HG03135 (cell line): ENCODE data around the gene CRYBA1.
"Not testable (repeated sequence)": the region's sequence is repeated elsewhere in the genome, so short reads cannot be mapped to it uniquely, and the experiment has no call there.

ENCODE experiments used
- ATAC-seq: cut with Tn5 transposase; IDR thresholded peaks from one replicate; pipeline ENCODE4 v1.9.1; 2021; ENCODE audit warnings: mild to moderate bottlenecking, moderate library complexity; ENCODE audit not compliant: unreplicated experiment

CRYBA1 gene

DNA sequence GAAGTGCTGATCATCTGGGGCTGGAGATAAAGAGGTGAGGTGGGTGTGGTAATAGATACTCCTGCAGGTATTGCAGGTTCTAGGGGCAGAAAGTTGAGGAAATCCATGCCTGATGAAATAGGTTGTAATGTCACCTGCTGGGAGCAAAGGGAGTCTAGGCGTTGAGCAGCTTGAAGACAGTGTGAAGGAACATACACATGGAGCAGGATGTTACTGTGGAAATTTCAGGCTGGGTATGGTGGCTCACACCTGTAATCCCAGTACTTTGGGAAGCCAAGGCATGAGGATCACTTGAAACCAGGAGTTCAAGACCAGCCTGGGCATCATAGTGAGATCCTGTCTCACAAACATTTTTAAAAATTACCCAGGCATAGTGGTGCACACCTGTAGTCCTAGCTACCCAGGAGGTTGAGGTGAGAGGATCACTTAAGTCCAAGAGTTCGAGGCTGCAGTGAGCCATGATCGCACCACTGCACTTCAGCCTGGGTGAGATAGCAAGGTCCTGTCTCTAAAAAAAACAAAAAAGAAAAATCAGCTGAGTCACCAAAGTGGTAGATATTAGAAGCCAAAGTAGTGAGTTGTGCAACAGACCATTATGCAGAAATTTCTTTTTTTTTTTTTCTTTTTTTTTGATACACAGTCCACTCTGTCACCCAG lies 9.1 kb upstream of the CRYBA1 start:
- ATAC-seq = no peak

DNA sequence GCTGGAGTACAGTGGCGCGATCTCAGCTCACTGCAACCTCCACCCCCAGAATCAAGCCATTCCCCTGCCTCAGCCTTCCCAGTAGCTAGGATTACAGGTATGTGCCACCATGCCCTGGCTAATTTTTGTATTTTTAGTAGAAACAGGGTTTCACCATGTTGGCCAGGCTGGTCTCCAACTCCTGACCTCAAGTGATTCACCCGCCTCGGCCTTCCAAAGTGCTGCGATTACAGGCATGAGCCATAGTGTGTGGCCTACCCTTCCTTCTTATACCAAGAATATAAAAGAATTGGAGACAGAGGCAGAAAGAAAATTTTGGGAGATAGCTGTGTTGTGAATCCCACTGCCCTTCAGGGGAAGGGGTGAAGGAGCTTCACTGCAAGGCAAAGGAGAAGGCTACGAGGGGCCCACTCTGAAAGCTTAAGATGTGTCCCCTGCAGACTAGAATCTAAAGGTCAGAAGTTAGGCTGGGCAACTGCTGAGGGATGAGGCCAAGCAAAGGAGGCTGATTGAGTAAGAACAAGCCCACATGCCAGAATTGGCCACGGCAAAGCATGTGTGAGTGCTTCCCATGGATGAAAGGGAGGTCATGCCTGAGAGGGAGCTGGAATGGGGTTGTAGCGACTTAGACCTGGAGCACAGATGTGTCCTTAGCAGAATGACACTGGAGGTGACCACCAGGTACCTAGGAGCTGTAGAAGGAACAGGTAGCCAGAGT lies 8.4 kb upstream of the CRYBA1 start:
- no peak for ATAC-seq

DNA sequence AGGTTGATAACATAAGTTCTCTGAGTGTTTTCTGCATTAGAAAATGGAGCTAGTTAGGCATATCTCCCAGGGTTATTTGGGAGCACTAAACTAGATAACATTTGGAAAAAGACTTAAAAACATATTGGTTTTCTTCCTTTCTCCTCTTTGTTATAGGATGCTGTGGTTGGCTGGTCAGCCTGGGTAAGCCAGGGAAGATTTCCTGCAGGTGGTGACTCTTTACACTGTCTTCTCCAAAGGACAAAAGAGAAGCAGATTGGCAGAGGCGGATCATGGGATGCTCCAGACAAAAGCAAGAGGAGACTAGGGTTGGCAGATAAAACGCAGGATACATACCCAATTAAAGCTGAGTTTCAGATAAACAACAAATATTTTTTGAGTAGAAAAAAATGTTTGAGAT lies 6.2 kb upstream of the CRYBA1 start:
- no peak for ATAC-seq

GRCh38 chr17:29240968-29241963 lies 5.4 kb upstream of the CRYBA1 start:
- no peak for ATAC-seq

- ATAC-seq = no peak
Measured at GRCh38 chr17:29242051-29242450, 4.6 kb upstream of the CRYBA1 start.

DNA sequence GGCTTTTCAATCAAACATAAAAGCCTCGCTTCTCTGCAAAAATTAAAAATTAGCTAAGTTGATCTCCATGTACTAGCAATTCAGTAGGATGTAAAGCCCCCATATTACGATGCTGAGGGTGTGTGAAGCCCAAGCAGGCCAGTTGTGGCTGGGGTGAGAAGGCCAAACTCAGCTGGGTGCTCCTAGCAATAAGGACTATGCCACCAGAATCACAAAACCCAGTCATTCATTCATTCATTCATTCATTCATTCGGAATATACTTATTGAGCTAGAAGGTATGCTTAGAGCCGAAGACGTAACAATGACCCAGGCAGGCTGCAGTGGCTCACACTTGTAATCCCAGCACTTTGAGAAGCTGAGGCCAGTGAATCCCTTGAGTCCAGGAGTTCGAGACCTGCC lies 3.9 kb upstream of the CRYBA1 start:
- ATAC-seq = no peak

- no peak for ATAC-seq
Measured at GRCh38 chr17:29243792-29244191, 2.9 kb upstream of the CRYBA1 start.

DNA sequence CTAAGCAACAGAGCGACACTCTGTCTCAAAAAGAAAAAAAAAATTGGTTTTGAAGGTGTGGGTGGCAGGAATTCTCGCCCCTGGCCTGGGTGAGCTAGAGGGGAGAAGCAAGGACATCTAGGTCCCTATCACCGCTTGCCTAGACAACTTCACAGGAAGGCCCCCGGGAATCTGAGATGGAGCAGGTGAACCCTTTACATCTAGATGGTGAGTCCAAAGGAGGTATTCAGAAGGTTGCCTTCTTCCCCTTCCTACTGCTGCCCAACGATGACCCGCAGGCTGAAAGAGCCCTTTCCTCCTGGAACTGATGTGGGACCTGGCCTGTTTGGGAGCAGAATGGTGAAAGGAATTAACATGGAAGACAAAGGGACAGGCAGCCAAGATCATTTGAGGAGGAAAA lies 1.3 kb upstream of the CRYBA1 start:
- no peak for ATAC-seq

DNA sequence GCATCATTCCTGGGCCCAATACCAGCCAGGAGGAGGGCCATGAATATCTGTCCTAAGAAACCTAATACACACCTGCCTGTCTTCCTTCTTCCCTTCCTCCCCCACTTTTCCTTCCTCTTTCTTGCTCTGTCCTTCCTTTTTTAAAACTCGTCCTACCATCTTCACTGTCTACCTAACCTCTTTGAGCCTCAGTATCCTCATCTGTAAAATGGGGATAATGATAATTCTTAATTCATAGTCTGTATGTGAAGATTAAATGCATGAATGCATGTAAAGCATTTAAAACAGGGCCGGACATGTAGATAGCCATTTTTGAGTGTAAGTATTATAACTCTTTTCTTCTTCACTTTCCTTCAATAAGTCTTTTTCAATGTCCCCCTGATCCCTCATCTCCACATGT lies 560 bp downstream of the CRYBA1 start:
- ATAC-seq = no peak

DNA sequence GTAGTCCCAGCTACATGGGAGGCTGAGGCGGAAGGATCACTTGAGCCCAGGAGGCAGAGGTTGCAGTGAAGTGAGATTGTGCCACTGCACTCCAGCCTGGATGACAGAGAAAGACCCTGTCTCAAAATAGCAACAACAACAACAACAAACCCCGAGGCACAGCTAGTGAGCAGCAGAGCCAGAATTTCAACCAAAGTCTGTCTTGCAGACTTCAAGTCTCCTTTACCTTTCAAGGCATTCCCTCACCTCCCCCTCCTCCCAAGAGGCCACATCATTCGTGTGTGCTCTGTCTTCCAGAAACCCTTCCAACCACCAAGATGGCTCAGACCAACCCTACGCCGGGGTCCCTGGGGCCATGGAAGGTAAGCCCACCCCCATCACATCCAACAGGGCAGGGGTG lies 2.2 kb downstream of the CRYBA1 start:
- no peak for ATAC-seq

DNA sequence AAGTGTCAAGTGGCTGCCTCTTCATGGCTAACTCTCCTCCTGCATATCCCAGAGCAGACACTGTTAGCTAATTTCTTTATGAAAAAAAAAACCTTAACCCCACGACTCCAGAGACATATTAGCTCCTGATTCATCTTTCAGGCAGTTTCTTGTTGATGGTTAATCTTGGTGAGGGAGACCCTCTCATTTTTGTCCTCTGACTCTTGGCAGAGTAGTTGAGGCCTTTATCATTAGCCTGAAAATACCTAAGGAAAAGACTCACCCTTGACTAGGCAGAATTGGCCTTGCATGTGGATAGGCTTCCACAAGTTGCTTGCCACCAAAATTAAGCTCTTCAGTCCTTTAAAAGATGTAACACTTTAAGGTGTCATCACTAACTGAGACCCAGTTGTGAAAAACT lies 4.0 kb downstream of the CRYBA1 start:
- ATAC-seq = no peak

DNA sequence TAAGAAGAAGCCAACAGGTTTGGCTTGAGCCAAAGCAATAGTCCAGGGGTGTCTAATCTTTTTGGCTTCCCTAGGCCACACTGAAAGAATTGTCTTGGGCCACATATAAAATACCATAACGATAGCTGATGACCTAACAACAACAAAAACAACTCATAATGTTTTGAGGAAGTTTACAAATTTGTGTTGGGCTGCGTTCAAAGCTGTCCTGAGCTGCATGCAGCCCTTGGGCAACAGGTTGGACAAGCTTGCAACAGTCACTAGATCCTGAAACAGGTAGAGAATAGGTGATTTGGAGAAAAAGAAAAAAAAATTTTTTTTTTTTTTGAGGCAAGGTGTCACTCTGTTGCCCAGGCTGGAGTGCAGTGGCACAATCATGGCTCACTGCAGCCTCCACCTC lies 4.5 kb downstream of the CRYBA1 start:
- ATAC-seq = no peak

DNA sequence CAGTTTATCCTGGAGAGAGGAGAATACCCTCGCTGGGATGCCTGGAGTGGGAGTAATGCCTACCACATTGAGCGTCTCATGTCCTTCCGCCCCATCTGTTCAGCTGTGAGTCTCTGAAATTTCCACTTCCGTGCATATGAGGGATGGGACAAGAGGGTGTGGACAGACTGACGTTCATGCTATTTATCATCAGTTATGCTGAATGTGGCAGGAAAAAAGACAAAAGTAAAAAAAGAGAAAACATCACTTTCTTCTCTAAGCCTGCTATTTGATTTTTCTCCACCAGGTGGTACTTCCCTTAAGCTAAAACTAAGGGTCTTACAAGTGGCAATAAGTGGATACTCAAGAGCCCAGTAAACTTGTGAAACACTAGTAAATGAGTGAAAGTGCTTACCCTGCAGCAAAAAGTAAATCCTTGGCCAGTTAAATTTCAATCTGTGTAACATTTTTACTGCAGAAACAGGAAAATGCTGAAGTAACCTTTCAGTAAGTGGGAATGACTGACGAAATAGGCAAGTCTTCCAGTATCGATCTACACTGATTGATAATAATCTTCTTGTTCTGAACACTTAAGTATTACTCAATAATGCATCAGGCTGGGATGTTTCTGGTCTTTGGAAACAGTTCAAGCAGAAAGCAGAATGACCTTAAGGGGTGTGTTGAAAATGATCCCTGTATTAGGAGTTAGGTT lies 5.6 kb downstream of the CRYBA1 start:
- no peak for ATAC-seq

GRCh38 chr17:29253037-29253436 lies 6.4 kb downstream of the CRYBA1 start:
- no peak for ATAC-seq

DNA sequence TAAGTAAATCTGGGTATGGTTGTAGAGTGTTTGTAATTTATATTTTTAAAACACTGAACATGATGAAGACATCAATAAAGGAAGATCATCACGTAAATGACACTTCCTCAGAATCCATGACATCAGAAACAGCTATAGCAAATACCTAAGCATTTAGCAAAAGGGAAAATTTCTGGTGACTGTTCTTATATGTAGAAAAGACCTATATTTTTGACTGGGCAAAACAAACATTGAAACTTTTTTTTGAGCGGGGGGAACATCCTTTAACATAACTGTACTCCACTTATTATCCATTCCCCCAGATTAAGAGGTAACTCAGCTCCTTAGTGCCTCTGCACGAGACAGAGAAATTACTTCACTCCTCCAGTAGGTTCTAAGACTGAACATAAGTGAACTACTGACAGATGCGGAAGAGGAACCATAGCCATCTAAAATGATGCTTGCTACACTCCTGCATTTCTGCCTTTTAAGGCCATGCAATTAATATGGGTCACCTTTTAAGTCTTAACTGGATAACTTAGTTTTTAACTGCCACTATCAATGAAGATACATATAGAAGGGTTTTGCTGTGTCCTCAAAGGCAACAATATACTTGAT lies 9.4 kb downstream of the CRYBA1 start:
- no peak for ATAC-seq

DNA sequence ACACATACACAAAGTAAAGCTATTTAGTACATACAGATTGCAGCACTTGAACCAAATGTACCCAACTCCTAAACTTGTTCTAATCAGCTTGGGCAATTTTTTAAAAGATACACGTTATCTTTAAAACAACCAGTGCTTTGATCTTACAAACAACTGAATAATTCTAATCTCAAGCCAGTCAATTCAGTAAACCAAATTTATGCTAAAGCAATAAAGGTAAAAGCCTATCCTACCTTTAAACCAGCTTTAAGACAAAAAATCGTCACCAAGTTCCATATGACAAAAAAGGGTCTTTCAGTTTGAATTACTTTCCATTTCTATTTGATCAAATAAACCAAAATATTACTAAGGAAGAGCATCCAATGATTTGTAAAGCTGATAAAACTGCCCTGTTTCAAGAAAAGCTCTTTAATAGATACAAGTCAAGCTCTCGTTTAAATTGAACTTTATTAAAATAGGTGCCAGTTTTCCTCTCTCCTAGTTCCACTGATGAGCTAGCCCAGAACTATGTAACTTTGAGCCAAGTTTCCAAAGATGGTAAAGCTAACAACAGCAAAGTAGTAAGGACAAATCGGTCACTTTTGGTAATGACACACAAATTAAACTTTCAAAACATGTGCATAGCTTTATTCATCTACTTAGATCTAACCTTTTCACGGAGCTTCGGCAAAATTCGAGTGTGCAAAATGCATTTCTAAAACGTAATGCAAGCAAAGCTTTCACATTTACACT lies 10.2 kb downstream of the CRYBA1 start:
- ATAC-seq = no peak

- ATAC-seq = no peak
Measured at GRCh38 chr17:29257756-29258155, 11.1 kb downstream of the CRYBA1 start.

- ATAC-seq = no peak
Measured at GRCh38 chr17:29263916-29264315, 17.3 kb downstream of the CRYBA1 start.

- not testable (repeated sequence) for ATAC-seq
Measured at GRCh38 chr17:29271980-29272379, 25.3 kb downstream of the CRYBA1 start.

DNA sequence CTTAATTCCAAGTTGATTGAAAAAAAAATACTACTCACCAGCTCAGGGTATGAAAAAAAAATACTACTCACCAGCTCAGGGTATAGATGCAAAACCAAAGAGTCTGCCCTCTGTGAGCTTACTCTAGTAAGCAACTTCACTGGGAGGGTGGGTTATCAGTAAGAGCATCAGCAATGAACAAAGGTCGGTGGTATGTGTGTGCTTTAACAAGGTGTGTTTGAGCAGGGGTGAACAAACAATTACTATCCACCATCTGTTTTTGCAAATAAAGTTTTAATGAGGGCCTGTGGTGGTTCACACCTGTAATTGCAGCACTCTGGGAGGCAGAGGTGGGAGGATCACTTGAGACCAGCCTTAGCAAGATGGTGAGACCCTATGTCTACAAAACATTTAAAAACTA lies 27.3 kb downstream of the CRYBA1 start:
- no peak for ATAC-seq
